Measurements from ENCODE around the gene HBG2. TPM values are rescaled to one million over a fixed set of nuclear protein-coding genes. Genes with fewer than 3 reads are reported as not detected.

The HBG2 gene
- total and polyA plus RNA-seq, 2 donors from 2014 or later: not detected

- no peak for FAIRE-seq
- H3K9ac ChIP-seq (ENCODE audit: low read length in 3 of 3): no peak overlapping the region
- intact Hi-C loops (cut with DNase I): no loop called here
- no peak for TF ChIP-seq CTCF (IDR thresholded peaks at IDR 0.05; ENCODE audit: borderline replicate concordance, extremely low read depth, insufficient read depth)
- H3K27ac ChIP-seq (ENCODE audit: low read depth in 2 of 2, low read length in 2 of 2): no peak overlapping the region
- H3K27me3 ChIP-seq (ENCODE audit: control insufficient read depth, insufficient read depth, low read length): no peaks in the 10 kb centered on the region
- no peaks in the 10 kb centered on the region for H3K9me3 ChIP-seq (ENCODE audit: control insufficient read depth in 2 of 3, insufficient read depth in 1 of 3, low read length in 3 of 3)
- H3K4me3 ChIP-seq (ENCODE audit: low read length in 3 of 3): no peak overlapping the region
- no peaks in the 10 kb centered on the region for H3K36me3 ChIP-seq (ENCODE audit: control insufficient read depth in 2 of 3, insufficient read depth in 3 of 3, low read length in 3 of 3)
- DNase-seq: no peak
- H3K4me1 ChIP-seq (ENCODE audit: control insufficient read depth in 2 of 3, insufficient read depth in 2 of 3, low read depth in 1 of 3, low read length in 3 of 3): no peaks in the 10 kb centered on the region
These were observed 17.9 kb upstream of the HBG2 start for GRCh38 chr11:5272395-5273017.

GRCh38 chr11:5269715-5270147 lies 15.2 kb upstream of the HBG2 start, which contains the start of gene HBE1:
Gene HBE1 (minus strand): TSS chr11:5269945. CDS start chr11:5269890, 55 bp downstream.
- FAIRE-seq: no peak
- intact Hi-C loops (cut with DNase I): no loop called here
- H3K9me3 ChIP-seq (ENCODE audit: control insufficient read depth in 2 of 3, insufficient read depth in 1 of 3, low read length in 3 of 3): no peaks in the 10 kb centered on the region

GRCh38 chr11:5267033-5267563 lies 12.5 kb upstream of the HBG2 start:
- no peaks in the 10 kb centered on the region for H3K4me1 ChIP-seq (ENCODE audit: control insufficient read depth in 2 of 3, insufficient read depth in 2 of 3, low read depth in 1 of 3, low read length in 3 of 3)
- DNase-seq (no peak), FAIRE-seq (no peak)
- no peak overlapping the region for H3K9ac ChIP-seq (ENCODE audit: low read length in 3 of 3)
- no peak overlapping the region for H3K27ac ChIP-seq (ENCODE audit: low read depth in 2 of 2, low read length in 2 of 2)
- no peaks in the 10 kb centered on the region for H3K27me3 ChIP-seq (ENCODE audit: control insufficient read depth, insufficient read depth, low read length)
- no peak overlapping the region for H3K4me3 ChIP-seq (ENCODE audit: low read length in 3 of 3)
- no peak for TF ChIP-seq CTCF (IDR thresholded peaks at IDR 0.05; ENCODE audit: borderline replicate concordance, extremely low read depth, insufficient read depth)
- intact Hi-C loops (cut with DNase I): no loop called here
- no peaks in the 10 kb centered on the region for H3K9me3 ChIP-seq (ENCODE audit: control insufficient read depth in 2 of 3, insufficient read depth in 1 of 3, low read length in 3 of 3)
- H3K36me3 ChIP-seq (ENCODE audit: control insufficient read depth in 2 of 3, insufficient read depth in 3 of 3, low read length in 3 of 3): no peaks in the 10 kb centered on the region

More at GRCh38 chr11:5269715-5270147, 15.2 kb upstream of the HBG2 start, which contains the start of gene HBE1:
- Histone ChIP-seq H3K36me3 (ENCODE audit: control insufficient read depth in 2 of 3, insufficient read depth in 3 of 3, low read length in 3 of 3) (no peaks in the 10 kb centered on the region), H3K9ac (ENCODE audit: low read length in 3 of 3) (no peak within 1 kb of the TSS), H3K4me1 (ENCODE audit: control insufficient read depth in 2 of 3, insufficient read depth in 2 of 3, low read depth in 1 of 3, low read length in 3 of 3) (no peaks in the 10 kb centered on the region), H3K27ac (ENCODE audit: low read depth in 2 of 2, low read length in 2 of 2) (no peak within 1 kb of the TSS), H3K27me3 (ENCODE audit: control insufficient read depth, insufficient read depth, low read length) (no peaks in the 10 kb centered on the region), H3K4me3 (ENCODE audit: low read length in 3 of 3) (no peak within 1 kb of the TSS)
- DNase-seq: no peak
- no peak for TF ChIP-seq CTCF (IDR thresholded peaks at IDR 0.05; ENCODE audit: borderline replicate concordance, extremely low read depth, insufficient read depth)
